ENCODE results near the gene KANK3.

Gene KANK3

GRCh38 chr19:8367327-8368001 is 24.4 kb upstream of the KANK3 start:
- H3K27me3 ChIP-seq (replicated peaks), result no peaks in the 10 kb centered on the region
- peak overlapping the region; percentile 81 for H3K4me3 ChIP-seq (ENCODE audit: low read depth, low read length)
- DNase-seq, result peak; percentile 92
- peak overlapping the region; percentile 73 for H3K27ac ChIP-seq
- peaks cover 45% of the 10 kb centered on the region for H3K36me3 ChIP-seq (replicated peaks)
- in situ Hi-C loops (cut with HindIII; ENCODE audit: low pct_ligation_motif_present, low sequenced_read_pairs), result no loop called here
- no peak for TF ChIP-seq CTCF (IDR thresholded peaks at IDR 0.05; ENCODE audit: low read depth, low read length, missing control alignments)

- no peak for DNase-seq
- Histone ChIP-seq H3K27ac (peak overlapping the region; percentile 73), H3K27me3 (replicated peaks) (no peaks in the 10 kb centered on the region), H3K36me3 (replicated peaks) (peaks cover 42% of the 10 kb centered on the region), H3K4me3 (ENCODE audit: low read depth, low read length) (peak overlapping the region; percentile 81)
- TF ChIP-seq CTCF (IDR thresholded peaks at IDR 0.05; ENCODE audit: low read depth, low read length, missing control alignments), result no peak
- in situ Hi-C loops (cut with HindIII; ENCODE audit: low pct_ligation_motif_present, low sequenced_read_pairs), result no loop called here
Measured at GRCh38 chr19:8366961-8367326, 23.9 kb upstream of the KANK3 start.

GRCh38 chr19:8366121-8366581 is 23.1 kb upstream of the KANK3 start:
- Histone ChIP-seq H3K27me3 (replicated peaks) (no peaks in the 10 kb centered on the region), H3K4me3 (ENCODE audit: low read depth, low read length) (peak overlapping the region; percentile 81), H3K36me3 (replicated peaks) (peaks cover 34% of the 10 kb centered on the region), H3K27ac (peak overlapping the region; percentile 11)
- DNase-seq, result no peak
- in situ Hi-C loops (cut with HindIII; ENCODE audit: low pct_ligation_motif_present, low sequenced_read_pairs), result no loop called here
- no peak for TF ChIP-seq CTCF (IDR thresholded peaks at IDR 0.05; ENCODE audit: low read depth, low read length, missing control alignments)

GRCh38 chr19:8363803-8364771 is 21.0 kb upstream of the KANK3 start, which contains the start of gene ANGPTL4:
Gene ANGPTL4 (plus strand): TSS chr19:8364155. CDS start chr19:8364322, 167 bp downstream.
- DNase-seq, result peak; percentile 74
- Histone ChIP-seq H3K4me3 (ENCODE audit: low read depth, low read length) (peak within 1 kb of the TSS; percentile 81), H3K27me3 (replicated peaks) (no peaks in the 10 kb centered on the region), H3K27ac (peak within 1 kb of the TSS; percentile 61), H3K36me3 (replicated peaks) (peaks cover 17% of the 10 kb centered on the region)
- peak; percentile 50 for TF ChIP-seq CTCF (IDR thresholded peaks at IDR 0.05; ENCODE audit: low read depth, low read length, missing control alignments)
- in situ Hi-C loops (cut with HindIII; ENCODE audit: low pct_ligation_motif_present, low sequenced_read_pairs), result no loop called here

GRCh38 chr19:8361921-8362793 is 19.1 kb upstream of the KANK3 start:
- no peaks in the 10 kb centered on the region for H3K27me3 ChIP-seq (replicated peaks)
- H3K27ac ChIP-seq, result peak overlapping the region; percentile 82

More at GRCh38 chr19:8361921-8362793, 19.1 kb upstream of the KANK3 start:
- Histone ChIP-seq H3K4me3 (ENCODE audit: low read depth, low read length) (no peak overlapping the region), H3K36me3 (replicated peaks) (peaks cover 3% of the 10 kb centered on the region)
- DNase-seq, result peak; percentile 98
- TF ChIP-seq CTCF (IDR thresholded peaks at IDR 0.05; ENCODE audit: low read depth, low read length, missing control alignments), result no peak
- in situ Hi-C loops (cut with HindIII; ENCODE audit: low pct_ligation_motif_present, low sequenced_read_pairs), result no loop called here
